DMS 273 treated with DMSO at 0.1 percent for 48 hours (cell line): ENCODE data around the gene NPEPL1.
"Not testable (repeated sequence)": the region's sequence is repeated elsewhere in the genome, so short reads cannot be mapped to it uniquely, and the experiment has no call there.

Source experiments
- DNase-seq: peaks from one replicate; lab custom pipeline; 2025; lab: John Stamatoyannopoulos, UW

Gene NPEPL1

DNA sequence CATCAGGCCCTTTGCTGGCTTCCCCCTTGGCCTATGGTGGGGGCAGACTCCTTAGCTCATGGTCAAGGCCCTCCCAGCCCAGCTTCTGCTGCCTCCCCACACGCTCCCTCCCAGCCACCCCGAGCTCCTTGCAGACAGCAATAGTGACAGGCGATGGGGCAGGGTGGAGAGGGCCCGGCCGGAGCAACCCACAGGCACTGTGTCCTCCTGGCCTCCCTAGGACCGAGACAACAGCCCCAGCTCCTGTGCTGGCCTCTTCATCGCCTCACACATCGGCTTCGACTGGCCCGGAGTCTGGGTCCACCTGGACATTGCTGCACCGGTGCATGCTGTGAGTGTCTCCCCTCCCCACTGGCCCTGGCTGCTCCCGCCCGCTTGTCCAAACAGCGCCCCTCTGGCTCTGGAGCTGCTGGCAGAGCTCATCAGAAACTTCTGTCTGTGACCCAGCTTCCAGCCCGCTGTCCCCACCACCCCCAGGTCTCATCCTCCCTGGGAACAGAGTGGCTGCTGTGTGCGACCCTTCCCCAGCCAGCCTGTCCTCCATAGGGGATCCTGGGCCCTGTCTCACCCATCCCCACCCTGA is 21.8 kb downstream of the NPEPL1 start:
- DNase-seq = no peak

GRCh38 chr20:58714923-58715351 is 22.3 kb downstream of the NPEPL1 start:
- no peak for DNase-seq

DNA sequence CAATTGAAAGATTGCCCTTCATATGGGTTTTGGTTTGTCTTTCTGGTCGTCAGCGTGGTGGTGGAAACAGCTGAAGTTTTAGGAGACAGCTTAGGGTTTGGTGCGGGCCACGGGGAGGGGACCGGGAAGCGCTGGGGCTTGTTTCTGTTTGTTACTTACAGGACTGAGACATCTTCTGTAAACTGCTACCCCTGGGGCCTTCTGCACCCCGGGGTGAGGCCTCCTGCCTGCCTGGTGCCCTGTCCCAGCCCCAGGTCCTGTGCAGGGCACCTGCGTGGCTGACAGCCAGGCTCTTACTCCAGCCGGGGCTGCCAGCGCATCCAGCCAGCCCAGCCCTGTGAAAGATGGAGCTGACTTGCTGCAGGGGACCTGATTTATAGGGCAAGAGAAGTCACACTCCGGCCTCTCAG is 22.8 kb downstream of the NPEPL1 start:
- DNase-seq = no peak

GRCh38 chr20:58715801-58716475 is 23.3 kb downstream of the NPEPL1 start:
- DNase-seq = no peak

DNA sequence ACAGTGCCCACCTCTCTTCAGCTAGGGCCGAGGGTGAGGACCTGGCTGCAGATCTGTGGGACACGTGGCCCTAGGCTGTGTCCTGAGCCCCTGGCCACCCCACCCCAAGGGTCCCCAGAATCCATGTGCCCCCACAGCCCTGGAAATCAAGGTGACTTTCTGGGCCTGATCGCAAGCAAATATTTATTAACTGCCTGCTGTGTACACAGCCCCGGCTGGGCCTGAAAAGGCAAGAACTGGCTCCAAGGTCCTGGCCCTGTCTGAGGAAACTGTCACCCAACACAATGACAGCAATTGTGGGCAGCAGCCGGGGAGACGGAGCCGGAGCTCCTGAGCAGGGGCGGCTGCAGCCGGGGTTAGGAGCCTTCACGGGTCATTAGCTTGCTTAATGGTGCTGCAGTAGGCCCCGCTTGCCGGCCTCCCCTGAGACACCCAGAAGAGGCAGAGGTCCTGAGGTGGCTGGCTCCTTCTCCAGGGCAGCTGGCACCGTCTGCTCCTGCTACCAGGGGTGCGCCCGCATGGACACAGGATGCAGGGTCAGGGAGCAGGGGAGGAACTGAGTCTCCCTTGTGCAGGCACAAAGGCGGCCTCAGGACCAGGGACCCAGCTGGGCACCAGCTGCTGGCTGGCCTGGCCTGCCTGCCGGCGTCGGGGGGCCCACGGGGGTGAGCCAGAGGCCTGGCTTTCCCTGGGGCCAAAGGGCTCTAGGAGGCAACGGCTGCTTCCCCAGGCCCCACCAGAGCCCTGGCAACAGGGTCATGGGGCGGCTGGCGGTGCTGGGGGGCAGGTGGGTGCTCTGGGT is 24.1 kb downstream of the NPEPL1 start:
- no peak for DNase-seq

DNA sequence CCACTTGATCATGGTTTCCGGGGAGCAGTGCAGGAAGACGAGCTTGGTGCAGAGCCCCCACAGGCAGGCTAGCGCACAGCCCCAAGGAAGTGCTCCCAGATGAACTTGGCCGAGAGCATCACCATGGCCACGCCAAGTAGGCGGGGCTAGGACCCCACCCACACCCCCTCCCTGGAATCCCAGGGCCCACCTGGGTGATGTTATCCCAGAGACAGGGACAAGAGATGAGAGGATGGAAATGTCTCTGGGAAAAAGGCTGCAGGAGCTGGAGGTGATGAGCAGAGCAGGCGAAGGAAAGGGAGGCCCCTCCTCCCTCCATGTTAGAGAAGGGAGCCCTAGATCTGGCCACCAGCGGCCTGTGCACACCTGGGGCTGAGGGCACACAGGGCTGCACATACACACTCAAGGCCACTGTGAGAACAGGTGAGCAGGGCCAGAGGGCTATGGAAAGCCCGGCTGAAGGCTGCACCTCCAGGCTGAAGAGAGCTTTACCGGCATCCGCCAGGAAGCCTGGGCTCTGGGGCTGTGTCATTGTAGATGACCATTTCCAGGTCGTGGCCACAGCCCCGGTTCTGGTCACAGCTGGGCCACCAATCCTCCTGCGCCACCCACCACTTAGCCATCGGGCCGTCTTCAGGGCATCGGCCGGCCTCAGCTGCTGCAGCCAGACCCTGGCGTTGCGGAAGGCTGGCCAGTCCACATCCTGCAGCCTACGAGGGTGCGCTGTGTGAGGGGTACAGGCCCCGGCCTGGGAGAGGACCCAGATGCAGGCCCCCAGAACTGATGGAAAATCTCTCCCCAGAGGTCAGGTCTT is 24.9 kb downstream of the NPEPL1 start:
- DNase-seq = no peak

- DNase-seq = no peak
Measured at GRCh38 chr20:58718121-58718563, 25.5 kb downstream of the NPEPL1 start.

GRCh38 chr20:58718729-58719128 is 26.1 kb downstream of the NPEPL1 start:
- DNase-seq = no peak

- no peak for DNase-seq
Measured at GRCh38 chr20:58719258-58719657, 26.7 kb downstream of the NPEPL1 start.

GRCh38 chr20:58719971-58720371 is 27.4 kb downstream of the NPEPL1 start:
- DNase-seq = no peak

- DNase-seq = no peak
Measured at GRCh38 chr20:58720890-58721289, 28.3 kb downstream of the NPEPL1 start.

DNA sequence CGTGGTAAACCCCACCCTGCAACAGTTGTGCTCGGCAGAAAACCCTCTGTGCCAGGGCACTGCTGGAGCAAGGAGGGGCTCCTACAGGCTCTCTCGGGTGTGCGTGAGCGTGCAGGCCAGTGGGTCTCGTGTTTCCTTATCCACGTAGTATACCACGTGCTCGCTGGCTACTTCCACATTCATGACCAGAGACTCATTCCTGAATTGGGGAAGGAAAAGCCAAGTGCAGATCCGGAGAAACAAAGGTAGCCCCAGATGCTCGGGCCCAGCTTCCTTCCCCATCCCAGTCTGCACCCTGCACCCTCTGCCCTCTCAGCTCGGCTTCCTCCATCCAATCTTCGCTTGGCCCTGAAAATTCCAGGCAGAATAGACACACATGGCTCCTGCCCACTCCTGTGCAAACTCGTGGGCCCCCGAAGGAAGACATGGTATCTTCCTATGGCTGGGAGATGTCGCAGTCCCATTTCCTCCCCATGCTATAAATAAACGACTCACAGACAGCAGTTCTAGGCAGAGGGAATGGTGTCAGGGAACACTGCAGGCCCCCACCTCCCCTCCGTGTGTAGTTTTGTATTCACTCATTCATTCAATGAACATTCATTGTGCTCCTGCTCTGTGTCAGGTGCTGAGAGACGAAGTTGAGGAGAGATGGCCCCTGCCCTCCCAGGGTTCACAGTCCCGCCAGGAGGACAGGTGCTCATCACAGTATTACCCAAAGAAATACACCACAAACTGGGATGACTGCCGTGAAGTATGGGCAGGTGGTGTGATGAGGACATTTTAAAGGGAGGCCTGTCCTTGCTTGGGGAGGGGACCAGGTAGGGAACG is 29.6 kb downstream of the NPEPL1 start:
- DNase-seq = no peak

- no peak for DNase-seq
Measured at GRCh38 chr20:58722877-58723627, 30.5 kb downstream of the NPEPL1 start.

GRCh38 chr20:58723628-58723984 is 31.0 kb downstream of the NPEPL1 start:
- no peak for DNase-seq

DNA sequence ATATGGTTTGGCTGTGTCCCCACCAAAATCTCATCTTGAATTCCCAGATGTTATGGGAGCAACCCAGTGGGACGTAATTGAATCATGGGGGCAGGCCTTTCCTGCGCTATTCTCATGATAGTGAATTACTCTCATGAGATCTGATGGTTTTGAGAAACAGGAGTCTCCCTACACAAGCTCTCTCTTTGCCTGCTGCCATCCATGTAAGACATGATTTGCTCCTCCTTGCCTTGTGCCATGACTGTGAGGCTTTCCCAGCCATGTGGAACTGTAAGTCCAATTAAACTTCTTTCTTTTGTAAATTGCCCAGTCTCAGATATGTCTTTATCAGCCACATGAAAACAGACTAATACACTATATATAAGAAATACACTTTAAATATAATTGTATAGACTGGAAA is 33.6 kb downstream of the NPEPL1 start:
- not testable (repeated sequence) for DNase-seq

DNA sequence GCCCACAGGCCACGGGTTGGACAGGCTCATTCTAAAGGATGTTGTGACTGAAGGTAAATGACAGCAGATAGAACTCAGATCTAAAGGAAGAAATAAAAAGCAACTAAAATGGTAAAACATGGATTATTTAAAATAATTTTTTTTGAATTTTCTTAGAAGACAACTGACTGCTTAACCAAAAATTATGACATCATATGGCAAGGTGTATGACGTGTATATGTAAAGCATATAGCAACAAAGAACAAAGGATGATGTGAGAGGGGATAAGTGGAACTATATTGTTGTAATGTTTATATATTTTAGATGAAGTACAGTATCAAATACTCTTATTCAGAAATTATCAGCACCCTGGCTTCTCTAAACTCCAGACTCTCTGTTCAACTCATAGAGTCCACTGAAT is 38.6 kb downstream of the NPEPL1 start:
- DNase-seq = no peak

- DNase-seq = no peak
Measured at GRCh38 chr20:58737198-58737597, 44.6 kb downstream of the NPEPL1 start.

DNA sequence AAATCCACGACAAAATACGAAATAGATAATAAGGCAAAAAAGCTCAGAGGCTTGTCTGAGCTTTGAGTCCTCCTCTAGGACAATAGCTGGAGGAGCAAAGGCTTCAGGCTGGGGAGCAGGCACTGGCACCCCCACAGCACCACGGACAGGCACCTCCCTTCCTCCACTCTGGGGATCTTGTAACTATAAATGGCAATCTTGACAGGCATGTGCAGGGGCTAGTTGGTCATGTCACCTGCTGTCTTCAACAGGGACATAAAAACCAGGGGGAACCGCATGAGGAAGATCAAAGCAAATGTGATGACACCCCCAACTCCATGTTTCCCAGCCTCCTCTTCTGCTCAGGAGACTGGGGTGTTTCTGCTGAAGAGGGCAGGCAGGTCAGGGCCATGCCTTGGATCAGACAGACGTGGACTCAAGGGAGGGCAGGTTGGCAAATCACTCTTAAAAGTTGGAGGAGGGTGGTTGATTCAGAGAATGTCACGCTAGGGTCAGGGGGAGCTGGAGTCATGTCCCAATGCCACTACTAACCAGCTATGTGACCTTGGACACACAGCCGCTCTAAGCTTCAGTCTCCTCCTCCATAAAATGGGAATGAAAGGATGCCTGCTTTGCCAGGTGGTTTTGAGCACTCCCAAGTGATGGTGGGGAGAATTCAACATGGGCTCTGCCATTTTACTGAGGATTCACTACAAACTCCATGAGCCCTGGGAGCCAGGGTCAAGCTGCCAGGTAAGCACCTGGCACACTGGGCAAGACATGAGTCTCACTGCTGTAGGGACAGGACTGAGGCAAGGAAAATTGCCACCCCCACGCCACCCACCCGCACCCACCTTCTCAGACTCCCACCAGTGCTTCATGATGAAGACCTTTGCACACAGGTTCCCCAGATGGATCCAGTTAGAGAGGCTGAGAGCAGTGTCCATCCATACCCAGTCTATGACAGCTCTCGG is 48.0 kb downstream of the NPEPL1 start:
- DNase-seq = no peak

DNA sequence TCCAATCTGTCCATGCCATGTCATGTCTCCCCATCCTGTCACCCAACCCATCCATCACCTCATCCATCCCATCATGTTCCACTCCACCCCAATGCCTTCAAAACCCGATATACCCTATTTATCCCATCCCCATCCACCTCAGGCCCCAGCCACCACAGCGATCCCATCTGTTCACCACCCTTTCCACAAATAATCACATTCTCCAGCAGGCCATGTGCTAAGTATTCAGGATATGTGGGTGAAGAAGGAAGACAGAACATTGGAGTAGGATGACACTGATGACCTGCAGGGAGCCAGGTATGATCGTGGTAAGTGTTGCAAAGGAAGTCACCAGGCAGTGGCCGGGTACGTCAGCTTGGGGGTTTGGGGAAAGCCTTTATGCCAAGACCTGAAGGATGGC is 48.8 kb downstream of the NPEPL1 start:
- no peak for DNase-seq
